GM21381 (cell line): ENCODE results near the gene UNC119B.

Experiments
- ATAC-seq: cut with Tn5 transposase; IDR thresholded peaks from one replicate; pipeline ENCODE4 v1.9.1; 2021; ENCODE audit warnings: mild to moderate bottlenecking, moderate library complexity; ENCODE audit not compliant: unreplicated experiment

Gene UNC119B

GRCh38 chr12:120738252-120739030 lies 28.2 kb downstream of the UNC119B start:
- ATAC-seq = no peak

DNA sequence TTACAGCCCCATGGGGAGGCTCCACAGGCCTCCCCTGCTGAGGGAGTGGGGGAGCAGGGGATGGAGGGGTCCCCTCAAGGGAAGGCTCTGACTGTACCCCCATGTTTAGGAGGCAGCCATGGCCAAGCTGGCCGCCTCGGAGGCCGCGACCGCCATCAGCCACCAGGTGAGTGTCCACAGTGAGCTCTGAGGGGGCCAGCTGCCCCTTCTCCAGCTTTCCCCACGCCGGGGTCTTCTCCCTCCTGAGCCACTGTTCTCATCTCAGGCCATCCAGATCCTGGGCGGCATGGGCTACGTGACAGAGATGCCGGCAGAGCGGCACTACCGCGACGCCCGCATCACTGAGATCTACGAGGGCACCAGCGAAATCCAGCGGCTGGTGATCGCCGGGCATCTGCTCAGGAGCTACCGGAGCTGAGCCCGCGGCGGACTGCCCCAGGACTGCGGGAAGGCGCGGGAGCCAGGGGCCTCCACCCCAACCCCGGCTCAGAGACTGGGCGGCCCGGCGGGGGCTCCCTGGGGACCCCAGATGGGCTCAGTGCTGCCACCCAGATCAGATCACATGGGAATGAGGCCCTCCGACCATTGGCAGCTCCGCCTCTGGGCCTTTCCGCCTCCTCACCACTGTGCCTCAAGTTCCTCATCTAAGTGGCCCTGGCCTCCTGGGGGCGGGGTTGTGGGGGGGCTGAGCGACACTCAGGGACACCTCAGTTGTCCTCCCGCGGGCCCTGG lies 28.9 kb downstream of the UNC119B start:
- ATAC-seq = no peak

DNA sequence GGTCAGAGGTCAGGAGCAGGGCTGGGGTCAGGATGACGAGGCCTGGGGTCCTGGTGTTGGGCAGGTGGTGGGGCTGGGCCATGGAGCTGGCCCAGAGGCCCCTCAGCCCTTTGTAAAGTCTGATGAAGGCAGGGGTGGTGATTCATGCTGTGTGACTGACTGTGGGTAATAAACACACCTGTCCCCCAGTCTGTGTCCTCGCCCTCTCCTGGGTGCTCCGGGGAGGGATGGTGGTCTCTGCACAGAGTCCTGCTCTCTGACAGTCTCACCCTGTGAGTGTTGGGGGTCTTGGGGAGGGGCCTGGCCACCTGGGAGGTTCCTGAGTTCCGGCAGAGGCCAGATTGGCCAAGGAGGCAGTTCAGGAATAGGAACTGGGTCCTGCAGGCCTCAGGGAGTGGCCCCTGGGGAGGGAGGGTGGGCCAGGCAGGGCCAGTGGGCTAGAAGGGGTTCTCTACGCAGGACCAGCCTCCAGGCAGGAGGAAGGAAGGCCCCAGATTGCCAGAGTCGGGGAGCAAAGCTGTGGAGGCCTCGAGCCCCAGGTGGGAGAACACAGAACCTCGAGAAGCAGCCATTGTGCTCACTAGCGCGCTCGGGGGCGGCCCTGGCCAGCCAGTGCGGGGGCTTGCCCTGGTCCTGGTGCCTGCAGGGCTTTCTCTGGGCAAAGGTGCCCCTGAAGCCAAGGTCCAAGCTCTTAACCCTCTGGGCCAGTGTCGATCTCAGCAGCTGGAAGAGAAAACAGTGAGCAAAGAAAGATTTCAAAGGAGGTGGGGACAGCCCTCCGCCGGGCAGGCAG lies 29.8 kb downstream of the UNC119B start:
- no peak for ATAC-seq

DNA sequence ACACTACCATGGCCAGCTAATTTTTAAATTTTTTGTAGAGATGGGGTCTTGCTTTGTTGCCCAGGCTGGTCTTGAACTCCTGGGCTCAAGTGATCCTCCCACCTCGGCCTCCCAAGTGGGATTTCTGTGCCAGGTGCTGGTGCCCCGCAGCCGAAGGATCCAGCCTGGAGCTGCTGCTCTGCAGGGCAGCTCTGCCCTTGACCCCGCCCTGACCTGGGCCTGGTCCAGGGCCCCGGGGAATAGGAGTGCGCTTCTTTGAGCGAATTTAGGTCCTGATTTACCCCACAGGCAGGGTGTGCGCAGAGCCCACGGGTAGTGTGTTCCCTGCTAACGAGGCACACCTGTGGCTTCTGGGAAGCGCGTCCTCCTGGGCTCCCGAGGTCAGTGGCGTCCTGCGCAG lies 30.6 kb downstream of the UNC119B start:
- ATAC-seq = no peak

DNA sequence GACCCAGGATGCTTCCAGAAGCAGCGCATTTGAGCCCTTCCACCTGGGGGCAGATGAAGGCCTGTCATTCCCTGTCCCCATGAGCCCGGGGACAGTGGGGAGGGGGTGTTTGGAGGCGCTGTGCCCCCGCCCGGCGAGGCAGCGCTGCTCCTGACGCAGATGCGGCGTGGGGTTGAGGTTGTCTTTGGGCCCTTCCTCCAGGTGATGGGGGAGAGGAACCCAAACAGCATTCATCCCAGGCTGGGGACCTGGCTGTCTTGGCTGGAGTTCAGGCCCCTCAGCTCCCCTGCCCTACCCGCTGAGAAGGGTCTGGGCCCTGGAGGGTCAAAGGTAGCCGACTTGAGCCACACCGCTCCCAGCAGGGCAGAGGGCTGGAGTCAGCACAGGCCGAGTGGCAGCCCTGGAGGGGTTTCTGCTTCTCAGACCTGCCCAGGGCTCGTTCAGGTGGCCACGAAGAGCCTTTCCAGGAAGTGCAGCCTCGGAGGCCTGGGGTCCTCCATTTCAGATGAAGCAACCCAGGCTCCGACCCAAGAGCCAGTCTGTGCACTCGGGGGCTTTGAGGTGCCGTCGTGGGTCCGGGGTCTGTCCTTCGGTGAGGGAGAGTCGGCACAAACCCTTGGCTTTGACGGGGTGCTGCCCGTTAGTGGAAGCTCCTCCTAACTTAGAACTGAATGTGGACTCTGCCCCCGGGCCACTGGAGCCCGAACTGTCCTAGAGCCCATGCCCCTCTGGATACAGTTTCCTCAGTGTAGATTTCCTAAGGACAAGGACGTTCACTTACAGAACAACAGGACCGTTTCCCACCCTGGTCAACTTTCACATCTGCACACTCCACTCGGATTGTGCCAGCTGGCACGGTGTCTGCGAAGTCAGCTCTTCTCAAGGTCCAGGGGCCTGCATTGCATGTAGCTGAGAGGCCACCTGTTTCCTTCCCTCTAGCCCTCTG lies 31.5 kb downstream of the UNC119B start:
- no peak for ATAC-seq

- no peak for ATAC-seq
Observed at GRCh38 chr12:120744922-120745493, 34.8 kb downstream of the UNC119B start.

DNA sequence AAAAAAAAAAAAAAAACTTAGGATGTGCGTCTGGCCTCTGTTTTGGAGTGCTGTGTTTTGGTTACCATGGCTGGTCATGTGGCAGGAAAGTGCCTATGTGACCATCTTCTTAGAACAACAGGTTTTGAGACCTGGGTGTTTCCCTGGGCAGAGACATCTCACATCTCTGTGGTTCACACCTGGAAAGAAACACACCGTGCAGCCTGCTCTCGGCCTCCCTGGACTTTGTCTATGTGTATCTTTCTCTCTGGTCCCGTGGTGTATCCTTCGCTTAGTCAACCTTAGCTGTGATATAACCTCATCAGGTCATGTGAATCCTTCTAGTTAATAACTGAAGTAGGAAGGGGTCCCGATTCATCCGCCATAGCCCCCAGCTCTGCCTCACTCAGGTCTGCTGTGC lies 38.0 kb downstream of the UNC119B start:
- no peak for ATAC-seq

DNA sequence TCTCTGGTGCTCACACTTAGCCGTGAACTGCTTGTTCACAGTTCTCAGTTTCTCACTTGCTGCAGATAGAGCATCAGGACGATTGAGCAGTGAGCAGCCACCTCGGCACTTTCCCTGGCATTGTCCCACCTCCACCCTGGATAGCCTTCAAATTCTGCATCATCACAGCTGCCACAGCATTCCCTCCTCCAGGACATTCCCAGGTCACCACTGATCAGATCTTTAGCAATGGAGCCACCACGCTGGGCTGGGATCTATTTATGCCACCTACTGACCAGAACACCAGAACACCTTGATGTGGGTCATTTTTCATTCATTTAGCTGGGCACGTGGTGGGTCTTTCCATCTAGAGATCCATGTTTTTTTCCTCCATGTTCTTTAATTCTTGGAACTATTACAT lies 39.0 kb downstream of the UNC119B start:
- no peak for ATAC-seq

DNA sequence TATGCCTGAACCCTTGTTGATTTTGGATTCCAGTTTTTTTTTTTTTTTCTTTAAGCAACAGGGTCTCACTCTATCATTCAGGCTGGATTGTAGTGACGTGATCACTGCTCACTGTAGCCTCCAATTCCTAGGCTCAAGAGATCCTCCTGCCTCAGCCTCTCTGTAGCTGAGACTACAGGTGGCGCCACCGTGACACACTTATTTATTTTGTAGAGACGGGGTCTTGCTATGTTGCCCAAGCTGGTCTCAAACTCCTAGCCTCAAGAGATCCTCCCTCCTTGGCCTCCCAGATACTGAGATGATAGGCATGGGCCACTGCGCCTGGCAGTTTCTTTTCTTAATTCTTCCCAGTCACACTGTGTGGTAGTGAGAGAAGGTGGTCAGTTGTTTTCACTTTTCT lies 40.5 kb downstream of the UNC119B start:
- no peak for ATAC-seq

GRCh38 chr12:120751389-120751788 lies 41.1 kb downstream of the UNC119B start:
- ATAC-seq = no peak

- no peak for ATAC-seq
Observed at GRCh38 chr12:120754792-120755191, 44.5 kb downstream of the UNC119B start.

- no peak for ATAC-seq
Observed at GRCh38 chr12:120755269-120755668, 45.0 kb downstream of the UNC119B start.

- no peak for ATAC-seq
Observed at GRCh38 chr12:120757226-120757742, 47.0 kb downstream of the UNC119B start.

DNA sequence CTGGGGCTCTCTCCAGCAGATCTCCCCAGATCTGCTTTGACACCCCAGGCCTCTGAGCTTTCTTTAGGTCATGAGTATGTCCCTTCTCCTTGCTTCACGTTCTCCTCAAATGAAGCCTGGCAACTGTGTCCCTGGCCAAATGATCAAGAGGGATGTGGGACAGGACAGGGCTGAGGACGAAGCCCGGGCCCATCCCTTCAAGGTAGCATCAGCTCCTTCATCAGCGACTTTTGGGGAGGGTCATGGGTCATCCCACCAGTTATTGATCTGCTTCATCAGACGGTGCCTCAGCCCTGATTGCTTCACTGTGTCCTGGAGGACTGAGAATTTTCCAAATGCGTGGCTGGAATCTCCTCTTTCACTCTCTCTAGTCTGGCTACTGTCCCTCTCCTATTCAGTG lies 47.7 kb downstream of the UNC119B start:
- ATAC-seq = no peak

GRCh38 chr12:120758798-120759590 lies 48.7 kb downstream of the UNC119B start:
- ATAC-seq = no peak

DNA sequence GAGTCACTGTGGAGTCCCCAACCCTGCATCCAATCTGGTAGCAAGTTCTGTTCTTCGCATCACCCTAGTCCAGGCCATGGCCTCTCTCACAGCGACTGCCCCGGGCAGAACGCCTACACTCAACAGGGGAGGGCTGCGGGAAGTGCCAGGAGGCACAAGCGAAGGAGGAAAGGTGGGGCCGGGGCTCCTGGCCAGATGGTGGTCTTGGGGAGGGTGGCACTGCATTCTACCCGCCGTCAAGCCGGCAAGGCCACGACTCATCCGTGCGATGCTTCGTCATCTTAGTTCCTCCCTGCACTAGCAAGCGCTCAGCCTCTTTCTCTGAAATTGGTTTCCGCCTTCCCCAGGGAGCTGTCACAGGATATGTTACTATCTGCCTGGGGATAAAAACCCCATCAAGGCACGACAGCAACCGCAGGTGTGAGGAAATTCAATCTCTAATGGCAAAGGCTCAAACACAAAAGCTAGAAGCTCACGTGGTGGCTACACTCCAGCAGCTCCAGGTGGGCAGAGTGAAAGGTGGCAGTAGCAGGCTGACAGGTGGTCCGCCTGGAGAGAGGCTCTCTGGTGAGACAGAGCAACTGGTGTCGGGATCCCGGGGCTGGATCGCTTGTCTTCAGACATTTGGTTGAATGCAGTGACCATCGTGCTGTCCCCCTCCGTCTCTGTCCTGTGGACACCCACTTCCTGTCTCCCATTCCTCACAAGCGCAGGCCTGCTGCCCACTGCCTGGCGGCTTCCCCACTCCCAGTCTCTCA lies 49.5 kb downstream of the UNC119B start:
- ATAC-seq = no peak

GRCh38 chr12:120760349-120761254 lies 50.3 kb downstream of the UNC119B start:
- no peak for ATAC-seq
